SH-SY5Y (cell line): ENCODE data around the gene ZXDC.

Experiments
- GATA2 ChIP-seq: IDR thresholded peaks from 2 replicates; pipeline ENCODE4 v1.6.1; 2011; ENCODE audit warnings: mild to moderate bottlenecking, low read depth, low read length
- GATA3 ChIP-seq: IDR thresholded peaks from 2 replicates; pipeline ENCODE4 v1.6.1; 2011; ENCODE audit warnings: low read depth, mild to moderate bottlenecking, low read length, moderate library complexity

- TF ChIP-seq GATA2 (no peak), GATA3 (no peak)
Measured at GRCh38 chr3:126402178-126402577, 73.5 kb downstream of the ZXDC start.
